GM23338 (cell line): ENCODE data around the gene OPRL1. TPM values are rescaled to one million over a fixed set of nuclear protein-coding genes. Genes with fewer than 3 reads are reported as not detected.
A peak's percentile ranks its signal among the peaks of the same experiment; 100 is the strongest.

Experiments used
- ATAC-seq: fragments of 200-7000 bp; cut with Tn5 transposase; 3 replicates; pipeline ENCODE4 v1.9.1; 2020
- DNase-seq: peaks from one replicate; pipeline ENCODE4 v3.0.0-alpha.2; 2015; ENCODE audit warnings: low spot score
- H2AFZ ChIP-seq: fragments of 200-600 bp; sonication (generic); 2 replicates; pipeline ENCODE4 v1.8.0; 2016; ENCODE audit warnings: antibody characterized with exemption, mild to moderate bottlenecking, moderate library complexity
- H3F3A ChIP-seq: fragments of 200-600 bp; sonication (generic); replicated peaks from 2 replicates; pipeline ENCODE4 v1.8.0; 2017; ENCODE audit warnings: antibody characterized with exemption, mixed run types, low read depth
- H3K27ac ChIP-seq: fragments of 200-600 bp; sonication (generic); 2 replicates; pipeline ENCODE4 v1.6.1; 2016; ENCODE audit warnings: low read depth
- H3K27me3 ChIP-seq: fragments of 200-600 bp; sonication (generic); 2 replicates; pipeline ENCODE4 v1.8.0; 2016; ENCODE audit warnings: mild to moderate bottlenecking, mixed run types, moderate library complexity; ENCODE audit not compliant: insufficient read depth
- H3K36me3 ChIP-seq: fragments of 200-600 bp; sonication (generic); 2 replicates; pipeline ENCODE4 v1.8.0; 2016; ENCODE audit warnings: mild to moderate bottlenecking; ENCODE audit not compliant: insufficient read depth
- H3K4me1 ChIP-seq: fragments of 200-600 bp; sonication (generic); 2 replicates; pipeline ENCODE4 v1.8.0; 2016; ENCODE audit warnings: mild to moderate bottlenecking, moderate library complexity; ENCODE audit not compliant: insufficient read depth
- H3K4me2 ChIP-seq: fragments of 200-600 bp; sonication (generic); 2 replicates; pipeline ENCODE4 v1.7.1; 2017; ENCODE audit warnings: mixed run types
- H3K4me3 ChIP-seq: fragments of 200-600 bp; sonication (generic); 2 replicates; pipeline ENCODE4 v1.6.1; 2016; ENCODE audit warnings: mixed run types
- H3K79me2 ChIP-seq: fragments of 200-600 bp; sonication (generic); replicated peaks from 2 replicates; pipeline ENCODE4 v1.8.0; 2017; ENCODE audit warnings: mild to moderate bottlenecking; ENCODE audit not compliant: insufficient read depth
- H3K9me2 ChIP-seq: fragments of 200-600 bp; sonication (generic); 2 replicates; pipeline ENCODE4 v1.8.0; 2017; ENCODE audit not compliant: insufficient read depth
- H4K20me1 ChIP-seq: fragments of 200-600 bp; sonication (generic); replicated peaks from 2 replicates; pipeline ENCODE4 v1.8.0; 2017; ENCODE audit warnings: mild to moderate bottlenecking; ENCODE audit not compliant: insufficient read depth
- H3K27ac Mint-ChIP-seq: 2 replicates; pipeline ENCODE4 v1.8.0; 2020; ENCODE audit warnings: inconsistent platforms, mild to moderate bottlenecking, moderate library complexity, mixed read lengths
- H3K27me3 Mint-ChIP-seq: 3 replicates; pipeline ENCODE4 v1.8.0; 2022; ENCODE audit warnings: low read depth, mild to moderate bottlenecking, moderate library complexity, mixed read lengths, inconsistent platforms; ENCODE audit not compliant: insufficient read depth, poor library complexity
- H3K36me3 Mint-ChIP-seq: 3 replicates; pipeline ENCODE4 v1.8.0; 2021; ENCODE audit warnings: low read depth, mild to moderate bottlenecking, inconsistent platforms, moderate library complexity, mixed read lengths
- H3K4me1 Mint-ChIP-seq: 3 replicates; pipeline ENCODE4 v1.8.0; 2020; ENCODE audit warnings: mild to moderate bottlenecking, inconsistent platforms, mixed read lengths
- H3K4me3 Mint-ChIP-seq: 3 replicates; pipeline ENCODE4 v1.8.0; 2021; ENCODE audit warnings: moderate library complexity, mild to moderate bottlenecking, inconsistent platforms, mixed read lengths
- H3K9me3 Mint-ChIP-seq: 3 replicates; pipeline ENCODE4 v1.8.0; 2020; ENCODE audit warnings: moderate library complexity, mild to moderate bottlenecking, inconsistent platforms, mixed read lengths
- CREB1 ChIP-seq: fragments of 250-450 bp; sonication (Bioruptor Pico); IDR thresholded peaks from 2 replicates; pipeline ENCODE4 v1.5.0; 2020; ENCODE audit warnings: low read depth, mild to moderate bottlenecking, moderate library complexity
- CTCF ChIP-seq, 2 experiments: fragments of 200-600 bp in 1 of 2; sonication (generic) in 1 of 2; conservative IDR thresholded peaks; 2 replicates each; pipeline versions ENCODE4 v1.5.1 to v1.6.1; 2016 to 2017; ENCODE audit warnings: antibody characterized with exemption in 2 of 2, low read depth in 2 of 2, mild to moderate bottlenecking in 2 of 2, moderate library complexity in 1 of 2
- ETS1 ChIP-seq: IDR thresholded peaks from 2 replicates; pipeline ENCODE4 v1.6.1; 2016; ENCODE audit warnings: antibody characterized with exemption
- NANOG ChIP-seq: IDR thresholded peaks from 2 replicates; pipeline ENCODE4 v1.6.1; 2016; ENCODE audit warnings: antibody characterized with exemption, borderline replicate concordance
- POLR2AphosphoS5 ChIP-seq: IDR thresholded peaks from 2 replicates; pipeline ENCODE4 v1.6.1; 2016; ENCODE audit warnings: antibody characterized with exemption, low read depth
- STAT1 ChIP-seq: IDR thresholded peaks from one replicate; pipeline ENCODE4 v1.6.1; 2016; ENCODE audit warnings: antibody characterized with exemption; ENCODE audit not compliant: unreplicated experiment
- ZNF114 ChIP-seq: fragments of 250-450 bp; sonication (Bioruptor Pico); IDR thresholded peaks from 2 replicates; pipeline ENCODE4 v1.5.0; 2020; ENCODE audit warnings: mild to moderate bottlenecking, moderate library complexity
- ZNF462 ChIP-seq: fragments of 250-450 bp; sonication (Bioruptor Pico); IDR thresholded peaks from 2 replicates; pipeline ENCODE4 v1.5.0; 2020; ENCODE audit warnings: mild to moderate bottlenecking, moderate library complexity
- polyA plus RNA-seq: library from polyadenylated mRNA; unstranded; fragments of >200 nt; fragmentation: Nextera tagmentation; extraction: Ambion mirVana; gene quantifications from 2 replicates; pipeline ENCODE4 v1.2.1, GENCODE V29; 2016
- total RNA-seq: library from RNA; depleted of rRNA; stranded (reverse); fragments of >200 nt; shearing (Covaris generic); gene quantifications from 2 replicates; pipeline ENCODE4 v1.2.3, GENCODE V29; 2014

The OPRL1 gene
- total and polyA plus RNA-seq, 2 experiments from 2014 or later, result 0.27 to 1.1 TPM

GRCh38 chr20:64069209-64069613, 10.7 kb upstream of the OPRL1 start (continued):
- TF ChIP-seq ETS1, result no peak

GRCh38 chr20:64069614-64070243, 10.2 kb upstream of the OPRL1 start:
- Histone ChIP-seq H3K9me2 (no peaks in the 10 kb centered on the region), H2AFZ (no peak overlapping the region), H3K36me3 (no peaks in the 10 kb centered on the region), H3F3A (no peaks in the 10 kb centered on the region), H3K4me3 (no peak overlapping the region), H4K20me1 (no peaks in the 10 kb centered on the region), H3K27me3 (no peaks in the 10 kb centered on the region), H3K79me2 (no peaks in the 10 kb centered on the region), H3K27ac (no peak overlapping the region), H3K4me2 (no peak overlapping the region), H3K4me1 (0 out of 2 replicates have a peak, but pooled peaks cover 5% of the 10 kb centered on the region)
- Mint-ChIP-seq H3K4me1 (peaks cover 19% of the 10 kb centered on the region), H3K27ac (no peak overlapping the region), H3K9me3 (no peaks in the 10 kb centered on the region), H3K4me3 (no peak overlapping the region), H3K27me3 (peaks cover 10% of the 10 kb centered on the region), H3K36me3 (peaks cover 2% of the 10 kb centered on the region; the same call in 1 of the 3 replicates)
- TF ChIP-seq ZNF114 (CRISPR knock-in tag), result no peak
- no peak for TF ChIP-seq NANOG
- TF ChIP-seq CREB1 (CRISPR knock-in tag), result no peak
- TF ChIP-seq CTCF (conservative IDR thresholded peaks at IDR 0.05; ENCODE audit: low read depth in 2 of 2), result peak; percentile 74 to 84
- no peak for TF ChIP-seq POLR2AphosphoS5
- no peak for TF ChIP-seq STAT1
- TF ChIP-seq ZNF462 (CRISPR knock-in tag), result no peak
- peak; percentile 86 for DNase-seq
- peak; percentile 75 for ATAC-seq
